ENCODE results near the gene RFX4.

RFX4 gene

GRCh38 chr12:106722837-106723236 lies 140.0 kb downstream of the RFX4 start:
- no peak overlapping the region for H2BK15ac ChIP-seq (ENCODE audit: low read depth, poor library complexity, severe bottlenecking)
- no peak overlapping the region for H2BK5ac ChIP-seq (ENCODE audit: low read depth, low read length, poor library complexity, severe bottlenecking)
- H3K14ac ChIP-seq (ENCODE audit: low read length in 2 of 2), result no peak overlapping the region
- no peak overlapping the region for H2BK120ac ChIP-seq (ENCODE audit: low read depth, low read length)
- H2BK12ac ChIP-seq (ENCODE audit: low read length in 2 of 2), result no peak overlapping the region
- no peak overlapping the region for H3K27ac ChIP-seq (ENCODE audit: low read length, poor library complexity, severe bottlenecking)
- H3K36me3 ChIP-seq (ENCODE audit: control insufficient read depth in 1 of 2, insufficient read depth in 2 of 2, low read depth in 1 of 2, low read length in 2 of 2), result no peaks in the 10 kb centered on the region
- H3K18ac ChIP-seq (ENCODE audit: low read depth in 1 of 2, low read length in 2 of 2), result no peak overlapping the region
- no peak overlapping the region for H3K4me3 ChIP-seq (ENCODE audit: insufficient read depth in 1 of 2, low read depth in 1 of 2, low read length in 2 of 2)
- peaks cover 4 to 5% of the 10 kb centered on the region in 2 experiments for H3K27me3 ChIP-seq (ENCODE audit: control insufficient read depth in 1 of 2, insufficient read depth in 1 of 2, low read length in 2 of 2)
- H3K23ac ChIP-seq (ENCODE audit: low read length in 2 of 2), result no peak overlapping the region
- no peaks in the 10 kb centered on the region for H3K79me1 ChIP-seq (replicated peaks; ENCODE audit: low read length, poor library complexity, severe bottlenecking)
- no peak for DNase-seq
- no peak overlapping the region for H3K4ac ChIP-seq (ENCODE audit: low read depth in 1 of 2, low read length in 2 of 2)
- H2AFZ ChIP-seq (ENCODE audit: low read depth, low read length), result no peak overlapping the region
- H3K9ac ChIP-seq (ENCODE audit: low read length), result no peak overlapping the region
- no peak overlapping the region for H3K4me2 ChIP-seq (ENCODE audit: low read length, poor library complexity, severe bottlenecking)
- H4K91ac ChIP-seq (ENCODE audit: low read length), result no peak overlapping the region
- H3K9me3 ChIP-seq (ENCODE audit: control insufficient read depth, low read length), result no peaks in the 10 kb centered on the region
- H2AK5ac ChIP-seq (ENCODE audit: low read length, severe bottlenecking), result no peak overlapping the region
- no peaks in the 10 kb centered on the region for H3K4me1 ChIP-seq (ENCODE audit: control insufficient read depth, insufficient read depth, low read depth, low read length)
- WGBS, result 74% methylated on average over 3 of the region's 3 CpGs
- no peak overlapping the region for H4K8ac ChIP-seq (ENCODE audit: low read length)

GRCh38 chr12:106723416-106723815 lies 140.6 kb downstream of the RFX4 start:
- Histone ChIP-seq H2BK12ac (ENCODE audit: low read length in 2 of 2) (no peak overlapping the region), H3K36me3 (ENCODE audit: control insufficient read depth in 1 of 2, insufficient read depth in 2 of 2, low read depth in 1 of 2, low read length in 2 of 2) (no peaks in the 10 kb centered on the region), H2AFZ (ENCODE audit: low read depth, low read length) (no peak overlapping the region), H2AK5ac (ENCODE audit: low read length, severe bottlenecking) (no peak overlapping the region), H3K4me1 (ENCODE audit: control insufficient read depth, insufficient read depth, low read depth, low read length) (no peaks in the 10 kb centered on the region), H4K8ac (ENCODE audit: low read length) (no peak overlapping the region), H3K14ac (ENCODE audit: low read length in 2 of 2) (no peak overlapping the region), H4K91ac (ENCODE audit: low read length) (no peak overlapping the region), H3K23ac (ENCODE audit: low read length in 2 of 2) (no peak overlapping the region), H2BK5ac (ENCODE audit: low read depth, low read length, poor library complexity, severe bottlenecking) (no peak overlapping the region), H3K18ac (ENCODE audit: low read depth in 1 of 2, low read length in 2 of 2) (no peak overlapping the region), H3K9me3 (ENCODE audit: control insufficient read depth, low read length) (no peaks in the 10 kb centered on the region), H3K27me3 (ENCODE audit: control insufficient read depth in 1 of 2, insufficient read depth in 1 of 2, low read length in 2 of 2) (peaks cover 4 to 5% of the 10 kb centered on the region in 2 experiments), H3K9ac (ENCODE audit: low read length) (no peak overlapping the region), H3K27ac (ENCODE audit: low read length, poor library complexity, severe bottlenecking) (no peak overlapping the region), H3K4me3 (ENCODE audit: insufficient read depth in 1 of 2, low read depth in 1 of 2, low read length in 2 of 2) (no peak overlapping the region), H2BK15ac (ENCODE audit: low read depth, poor library complexity, severe bottlenecking) (no peak overlapping the region), H2BK120ac (ENCODE audit: low read depth, low read length) (no peak overlapping the region), H3K4me2 (ENCODE audit: low read length, poor library complexity, severe bottlenecking) (no peak overlapping the region), H3K79me1 (replicated peaks; ENCODE audit: low read length, poor library complexity, severe bottlenecking) (no peaks in the 10 kb centered on the region), H3K4ac (ENCODE audit: low read depth in 1 of 2, low read length in 2 of 2) (no peak overlapping the region)
- no peak for DNase-seq
- WGBS, result 98% methylated on average over 3 of the region's 3 CpGs

GRCh38 chr12:106724116-106724515 lies 141.3 kb downstream of the RFX4 start:
- Histone ChIP-seq H2BK120ac (ENCODE audit: low read depth, low read length) (no peak overlapping the region), H2AFZ (ENCODE audit: low read depth, low read length) (no peak overlapping the region), H3K9ac (ENCODE audit: low read length) (no peak overlapping the region), H2BK12ac (ENCODE audit: low read length in 2 of 2) (no peak overlapping the region), H3K14ac (ENCODE audit: low read length in 2 of 2) (no peak overlapping the region), H2BK5ac (ENCODE audit: low read depth, low read length, poor library complexity, severe bottlenecking) (no peak overlapping the region), H3K23ac (ENCODE audit: low read length in 2 of 2) (no peak overlapping the region), H3K27me3 (ENCODE audit: control insufficient read depth in 1 of 2, insufficient read depth in 1 of 2, low read length in 2 of 2) (peaks cover 4 to 5% of the 10 kb centered on the region in 2 experiments), H3K36me3 (ENCODE audit: control insufficient read depth in 1 of 2, insufficient read depth in 2 of 2, low read depth in 1 of 2, low read length in 2 of 2) (no peaks in the 10 kb centered on the region), H2AK5ac (ENCODE audit: low read length, severe bottlenecking) (no peak overlapping the region), H3K4me2 (ENCODE audit: low read length, poor library complexity, severe bottlenecking) (no peak overlapping the region), H3K27ac (ENCODE audit: low read length, poor library complexity, severe bottlenecking) (no peak overlapping the region), H4K91ac (ENCODE audit: low read length) (no peak overlapping the region), H3K9me3 (ENCODE audit: control insufficient read depth, low read length) (no peaks in the 10 kb centered on the region), H3K18ac (ENCODE audit: low read depth in 1 of 2, low read length in 2 of 2) (no peak overlapping the region), H3K4me1 (ENCODE audit: control insufficient read depth, insufficient read depth, low read depth, low read length) (no peaks in the 10 kb centered on the region), H4K8ac (ENCODE audit: low read length) (no peak overlapping the region), H3K4me3 (ENCODE audit: insufficient read depth in 1 of 2, low read depth in 1 of 2, low read length in 2 of 2) (no peak overlapping the region), H3K79me1 (replicated peaks; ENCODE audit: low read length, poor library complexity, severe bottlenecking) (no peaks in the 10 kb centered on the region), H3K4ac (ENCODE audit: low read depth in 1 of 2, low read length in 2 of 2) (no peak overlapping the region), H2BK15ac (ENCODE audit: low read depth, poor library complexity, severe bottlenecking) (no peak overlapping the region)
- DNase-seq, result no peak
- no CpG with 5 or more reads among the region's 1 CpG for WGBS

- WGBS, result 80% methylated on average over 5 of the region's 6 CpGs
- Histone ChIP-seq H3K4ac (ENCODE audit: low read depth in 1 of 2, low read length in 2 of 2) (no peak overlapping the region), H2BK120ac (ENCODE audit: low read depth, low read length) (no peak overlapping the region), H2BK12ac (ENCODE audit: low read length in 2 of 2) (no peak overlapping the region), H3K14ac (ENCODE audit: low read length in 2 of 2) (no peak overlapping the region), H3K9me3 (ENCODE audit: control insufficient read depth, low read length) (no peaks in the 10 kb centered on the region), H3K18ac (ENCODE audit: low read depth in 1 of 2, low read length in 2 of 2) (no peak overlapping the region), H3K9ac (ENCODE audit: low read length) (no peak overlapping the region), H4K8ac (ENCODE audit: low read length) (no peak overlapping the region), H3K4me2 (ENCODE audit: low read length, poor library complexity, severe bottlenecking) (no peak overlapping the region), H2BK5ac (ENCODE audit: low read depth, low read length, poor library complexity, severe bottlenecking) (no peak overlapping the region), H2AK5ac (ENCODE audit: low read length, severe bottlenecking) (no peak overlapping the region), H2AFZ (ENCODE audit: low read depth, low read length) (no peak overlapping the region), H3K4me3 (ENCODE audit: insufficient read depth in 1 of 2, low read depth in 1 of 2, low read length in 2 of 2) (no peak overlapping the region), H3K23ac (ENCODE audit: low read length in 2 of 2) (no peak overlapping the region), H3K27ac (ENCODE audit: low read length, poor library complexity, severe bottlenecking) (no peak overlapping the region), H3K4me1 (ENCODE audit: control insufficient read depth, insufficient read depth, low read depth, low read length) (no peaks in the 10 kb centered on the region), H4K91ac (ENCODE audit: low read length) (no peak overlapping the region), H2BK15ac (ENCODE audit: low read depth, poor library complexity, severe bottlenecking) (no peak overlapping the region), H3K27me3 (ENCODE audit: control insufficient read depth in 1 of 2, insufficient read depth in 1 of 2, low read length in 2 of 2) (peaks cover 4 to 5% of the 10 kb centered on the region in 2 experiments), H3K36me3 (ENCODE audit: control insufficient read depth in 1 of 2, insufficient read depth in 2 of 2, low read depth in 1 of 2, low read length in 2 of 2) (no peaks in the 10 kb centered on the region), H3K79me1 (replicated peaks; ENCODE audit: low read length, poor library complexity, severe bottlenecking) (no peaks in the 10 kb centered on the region)
- no peak for DNase-seq
Measured at GRCh38 chr12:106724934-106725333, 142.1 kb downstream of the RFX4 start.

Measured in mesenchymal stem cell (in vitro differentiated cells and primary cell).